ENCODE data around the gene CAPNS2.

The CAPNS2 gene

DNA sequence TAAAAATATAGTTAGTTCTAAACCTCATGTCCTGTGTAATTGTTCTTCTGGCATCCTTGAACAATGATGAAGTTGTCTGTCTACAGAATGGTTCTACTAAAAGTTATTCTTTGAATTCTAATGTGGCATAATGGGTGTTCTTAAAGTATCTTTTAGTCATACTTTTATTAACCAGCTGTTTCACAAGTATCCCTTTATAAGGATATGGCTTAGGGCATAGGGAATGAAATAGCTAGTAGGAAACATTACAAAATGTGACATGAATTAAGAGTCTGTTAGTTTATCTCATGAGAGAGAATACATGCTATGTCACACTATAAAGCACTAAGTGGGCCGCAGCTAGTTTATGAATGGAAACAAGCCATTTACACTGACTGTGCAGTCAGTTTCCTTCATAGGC, 26.3 kb upstream of the CAPNS2 start:
- no peaks in the 10 kb centered on the region for H4K20me1 ChIP-seq (ENCODE audit: low read depth, low read length)
- TF ChIP-seq EZH2phosphoT487 (conservative IDR thresholded peaks at IDR 0.05; ENCODE audit: low read length), result no peak
- TF ChIP-seq, protein P1, sequence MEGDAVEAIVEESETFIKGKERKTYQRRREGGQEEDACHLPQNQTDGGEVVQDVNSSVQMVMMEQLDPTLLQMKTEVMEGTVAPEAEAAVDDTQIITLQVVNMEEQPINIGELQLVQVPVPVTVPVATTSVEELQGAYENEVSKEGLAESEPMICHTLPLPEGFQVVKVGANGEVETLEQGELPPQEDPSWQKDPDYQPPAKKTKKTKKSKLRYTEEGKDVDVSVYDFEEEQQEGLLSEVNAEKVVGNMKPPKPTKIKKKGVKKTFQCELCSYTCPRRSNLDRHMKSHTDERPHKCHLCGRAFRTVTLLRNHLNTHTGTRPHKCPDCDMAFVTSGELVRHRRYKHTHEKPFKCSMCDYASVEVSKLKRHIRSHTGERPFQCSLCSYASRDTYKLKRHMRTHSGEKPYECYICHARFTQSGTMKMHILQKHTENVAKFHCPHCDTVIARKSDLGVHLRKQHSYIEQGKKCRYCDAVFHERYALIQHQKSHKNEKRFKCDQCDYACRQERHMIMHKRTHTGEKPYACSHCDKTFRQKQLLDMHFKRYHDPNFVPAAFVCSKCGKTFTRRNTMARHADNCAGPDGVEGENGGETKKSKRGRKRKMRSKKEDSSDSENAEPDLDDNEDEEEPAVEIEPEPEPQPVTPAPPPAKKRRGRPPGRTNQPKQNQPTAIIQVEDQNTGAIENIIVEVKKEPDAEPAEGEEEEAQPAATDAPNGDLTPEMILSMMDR (IDR thresholded peaks at IDR 0.05; ENCODE audit: insufficient read depth, low read length, poor library complexity, severe bottlenecking), result no peak

DNA sequence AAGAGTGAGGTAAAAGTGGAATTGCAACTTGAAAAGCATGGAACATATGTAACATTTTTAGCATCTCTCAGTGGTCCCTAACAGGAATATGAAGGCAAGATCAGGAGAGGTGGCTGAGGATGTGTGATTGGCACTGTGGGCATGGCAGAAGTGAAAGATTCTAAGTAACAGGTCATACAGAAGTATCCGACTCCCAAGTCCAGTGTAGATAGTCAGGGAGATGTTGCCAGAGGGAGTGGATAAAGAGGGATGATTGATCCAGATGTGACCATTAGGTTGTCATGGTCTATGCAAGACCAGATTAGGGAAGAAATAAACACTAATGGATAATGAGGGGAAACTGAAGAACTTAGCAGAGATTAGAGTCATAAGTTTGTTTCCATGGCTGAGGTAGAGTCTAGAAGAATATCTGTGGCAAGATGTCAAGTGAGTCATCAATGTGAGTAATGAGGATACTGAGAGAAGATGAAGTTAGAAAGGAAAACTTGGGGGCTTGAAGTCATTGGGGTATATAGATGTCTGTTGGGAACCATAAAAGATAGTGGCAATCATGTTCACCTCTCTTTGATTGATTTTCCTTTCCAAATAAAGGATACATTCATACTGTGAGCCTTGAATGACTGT, 23.9 kb upstream of the CAPNS2 start:
- Histone ChIP-seq H3K4me2 (ENCODE audit: low read depth, low read length, poor library complexity, severe bottlenecking) (no peak overlapping the region), H3K4me3 (ENCODE audit: insufficient read depth, low read length, poor library complexity, severe bottlenecking) (no peak overlapping the region), H3K27ac (ENCODE audit: low read depth, low read length) (no peak overlapping the region), H2AFZ (ENCODE audit: low read depth, low read length, severe bottlenecking) (no peak overlapping the region), H3K9ac (ENCODE audit: low read length) (no peak overlapping the region), H3K27me3 (ENCODE audit: low read length) (no peaks in the 10 kb centered on the region), H3K36me3 (ENCODE audit: low read length) (no peaks in the 10 kb centered on the region), H3K9me3 (ENCODE audit: insufficient read depth, low read length) (no peaks in the 10 kb centered on the region), H3K9me2 (replicated peaks; ENCODE audit: insufficient read depth, low read length) (no peaks in the 10 kb centered on the region), H3F3A (ENCODE audit: insufficient read depth) (no peaks in the 10 kb centered on the region), H3K79me2 (ENCODE audit: insufficient read depth, low read length) (no peaks in the 10 kb centered on the region), H4K20me1 (ENCODE audit: low read depth, low read length) (no peaks in the 10 kb centered on the region)
- TF ChIP-seq, protein P1 (IDR thresholded peaks at IDR 0.05; ENCODE audit: insufficient read depth, low read length, poor library complexity, severe bottlenecking), result no peak
- TF ChIP-seq EZH2phosphoT487 (conservative IDR thresholded peaks at IDR 0.05; ENCODE audit: low read length), result no peak

More for the DNA sequence above, 26.3 kb upstream of the CAPNS2 start:
- H3K9me2 ChIP-seq (replicated peaks; ENCODE audit: insufficient read depth, low read length), result no peaks in the 10 kb centered on the region
- no peaks in the 10 kb centered on the region for H3K27me3 ChIP-seq (ENCODE audit: low read length)
- no peak overlapping the region for H3K9ac ChIP-seq (ENCODE audit: low read length)
- H3K9me3 ChIP-seq (ENCODE audit: insufficient read depth, low read length), result no peaks in the 10 kb centered on the region
- no peak overlapping the region for H2AFZ ChIP-seq (ENCODE audit: low read depth, low read length, severe bottlenecking)
- no peak overlapping the region for H3K27ac ChIP-seq (ENCODE audit: low read depth, low read length)
- H3K79me2 ChIP-seq (ENCODE audit: insufficient read depth, low read length), result no peaks in the 10 kb centered on the region
- H3K4me3 ChIP-seq (ENCODE audit: insufficient read depth, low read length, poor library complexity, severe bottlenecking), result no peak overlapping the region
- H3F3A ChIP-seq (ENCODE audit: insufficient read depth), result no peaks in the 10 kb centered on the region
- H3K4me2 ChIP-seq (ENCODE audit: low read depth, low read length, poor library complexity, severe bottlenecking), result no peak overlapping the region
- H3K36me3 ChIP-seq (ENCODE audit: low read length), result no peaks in the 10 kb centered on the region

DNA sequence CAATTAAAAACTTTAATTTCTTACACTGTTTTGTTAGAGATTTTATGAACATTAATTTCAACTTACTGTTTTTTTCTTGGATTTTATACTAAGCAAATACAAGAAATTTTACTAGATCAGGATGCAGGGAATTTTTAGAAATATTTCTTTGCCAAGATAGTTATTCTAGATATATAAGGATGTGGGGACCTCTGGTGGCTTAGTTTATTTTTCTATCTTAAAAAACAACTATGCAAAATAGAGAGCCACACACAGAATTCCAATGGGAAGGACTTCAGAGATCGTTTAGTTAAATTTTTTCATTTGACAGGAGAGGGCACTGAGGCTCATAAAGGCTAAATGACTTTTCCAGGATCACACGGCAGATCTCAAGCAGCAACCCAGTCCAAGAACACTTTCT, 23.0 kb upstream of the CAPNS2 start:
- no peak for TF ChIP-seq EZH2phosphoT487 (conservative IDR thresholded peaks at IDR 0.05; ENCODE audit: low read length)
- TF ChIP-seq, protein P1 (IDR thresholded peaks at IDR 0.05; ENCODE audit: insufficient read depth, low read length, poor library complexity, severe bottlenecking), result no peak
- Histone ChIP-seq H3K79me2 (ENCODE audit: insufficient read depth, low read length) (no peaks in the 10 kb centered on the region), H3K9me2 (replicated peaks; ENCODE audit: insufficient read depth, low read length) (no peaks in the 10 kb centered on the region), H3K27ac (ENCODE audit: low read depth, low read length) (no peak overlapping the region), H3F3A (ENCODE audit: insufficient read depth) (no peaks in the 10 kb centered on the region), H4K20me1 (ENCODE audit: low read depth, low read length) (no peaks in the 10 kb centered on the region), H3K9me3 (ENCODE audit: insufficient read depth, low read length) (no peaks in the 10 kb centered on the region), H3K36me3 (ENCODE audit: low read length) (no peaks in the 10 kb centered on the region), H3K27me3 (ENCODE audit: low read length) (no peaks in the 10 kb centered on the region), H2AFZ (ENCODE audit: low read depth, low read length, severe bottlenecking) (no peak overlapping the region), H3K4me3 (ENCODE audit: insufficient read depth, low read length, poor library complexity, severe bottlenecking) (no peak overlapping the region), H3K9ac (ENCODE audit: low read length) (no peak overlapping the region), H3K4me2 (ENCODE audit: low read depth, low read length, poor library complexity, severe bottlenecking) (no peak overlapping the region)
